ENCODE results near the gene TENT4A. TPM values are rescaled to one million over a fixed set of nuclear protein-coding genes. Genes with fewer than 3 reads are reported as not detected.
"Not testable (repeated sequence)": the region's sequence is repeated elsewhere in the genome, so short reads cannot be mapped to it uniquely, and the experiment has no call there.

TENT4A gene
- 7.6 and 7.8 TPM in 2 replicates for total RNA-seq (2014; rRNA removed; shearing (Covaris generic))

GRCh38 chr5:6713274-6714225, at the start of gene TENT4A:
Gene TENT4A, plus strand, starts transcription at chr5:6713432. Its CDS starts 552 bp downstream, at chr5:6713984.
- DNase-seq (ENCODE audit: low spot score), result no peak

DNA sequence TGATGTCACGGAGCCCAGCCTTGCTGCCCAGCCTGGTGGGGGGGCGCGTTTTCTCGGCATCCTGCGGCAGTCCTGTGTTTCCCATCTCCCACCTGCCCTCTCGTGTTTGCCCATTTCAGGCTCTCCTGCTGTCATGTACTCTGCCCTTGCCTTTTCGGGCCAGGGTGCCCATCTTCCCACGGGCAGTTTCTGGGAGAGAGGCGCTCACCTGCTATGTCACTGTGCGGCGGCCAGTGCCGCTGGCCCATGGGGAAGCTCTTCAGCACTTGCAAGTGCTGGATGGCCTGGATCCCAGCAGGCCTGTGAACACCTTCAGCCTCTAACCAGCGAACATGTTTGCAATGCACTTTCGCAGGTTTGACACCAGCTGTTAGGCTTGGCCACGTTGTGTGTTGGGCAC, 46.5 kb upstream of the TENT4A start:
- DNase-seq (ENCODE audit: low spot score), result no peak

- no peak for DNase-seq (ENCODE audit: low spot score)
These were observed 45.6 kb upstream of the TENT4A start for GRCh38 chr5:6667648-6668047.

GRCh38 chr5:6668717-6669116, 44.5 kb upstream of the TENT4A start:
- DNase-seq (ENCODE audit: low spot score), result not testable (repeated sequence)

DNA sequence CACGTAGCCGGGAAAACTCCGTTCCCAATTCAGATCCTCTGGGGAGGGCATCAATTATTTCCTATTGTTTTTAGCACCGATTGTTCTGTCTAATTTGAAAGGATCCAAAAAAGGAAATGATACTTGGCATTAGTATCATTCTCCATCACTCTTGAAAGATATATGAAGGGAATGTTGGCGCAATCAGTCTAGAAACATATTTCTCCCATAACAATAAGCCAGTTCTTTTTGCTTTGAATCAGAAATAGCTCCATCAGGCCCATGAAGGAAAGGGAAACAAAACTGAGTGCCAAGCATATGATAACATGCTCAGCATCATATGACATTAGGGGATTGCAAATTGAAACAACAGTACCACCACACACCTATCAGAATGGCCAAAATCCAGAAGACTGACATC, 40.2 kb upstream of the TENT4A start:
- DNase-seq (ENCODE audit: low spot score), result no peak

- DNase-seq (ENCODE audit: low spot score), result no peak
These were observed 39.3 kb upstream of the TENT4A start for GRCh38 chr5:6673963-6674362.

DNA sequence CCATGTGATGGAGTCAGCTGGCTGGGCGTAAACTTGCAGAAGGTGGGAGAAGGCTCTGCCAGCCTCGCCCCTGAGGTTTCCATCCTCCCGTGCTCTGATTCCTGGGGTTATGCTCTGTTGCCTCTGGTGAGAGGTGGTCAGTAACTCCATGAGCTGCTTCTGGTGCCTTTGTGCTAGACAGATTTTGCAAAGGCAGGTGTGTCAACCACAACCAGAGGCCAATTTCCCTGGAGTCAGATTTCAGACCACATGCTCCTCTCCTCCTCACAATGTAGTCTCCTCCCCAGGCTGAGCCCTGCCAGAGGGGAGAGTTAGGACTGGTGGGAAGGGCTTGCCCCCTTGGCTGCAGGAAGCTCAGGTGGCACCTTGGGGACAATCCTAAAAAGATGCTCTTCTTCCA, 38.8 kb upstream of the TENT4A start:
- no peak for DNase-seq (ENCODE audit: low spot score)

DNA sequence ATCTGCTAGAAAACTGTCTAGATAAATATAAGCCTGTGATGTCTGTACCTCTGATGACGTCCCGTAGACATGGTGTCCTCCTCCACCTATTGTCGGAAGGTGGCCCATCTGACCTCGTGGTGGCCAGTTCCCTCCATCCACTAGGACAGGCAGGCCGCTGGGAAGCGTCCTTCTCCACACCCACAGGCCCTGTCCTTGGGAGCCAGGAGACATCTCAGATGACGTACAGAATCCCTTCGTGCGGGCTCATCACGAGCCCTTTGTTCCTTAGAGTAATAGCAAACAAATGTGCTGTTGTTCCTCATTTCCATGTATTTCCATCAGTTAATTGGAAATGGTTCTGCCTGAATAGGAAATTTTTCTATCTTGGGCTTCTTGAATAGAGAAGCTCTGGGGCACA, 38.3 kb upstream of the TENT4A start:
- no peak for DNase-seq (ENCODE audit: low spot score)

DNA sequence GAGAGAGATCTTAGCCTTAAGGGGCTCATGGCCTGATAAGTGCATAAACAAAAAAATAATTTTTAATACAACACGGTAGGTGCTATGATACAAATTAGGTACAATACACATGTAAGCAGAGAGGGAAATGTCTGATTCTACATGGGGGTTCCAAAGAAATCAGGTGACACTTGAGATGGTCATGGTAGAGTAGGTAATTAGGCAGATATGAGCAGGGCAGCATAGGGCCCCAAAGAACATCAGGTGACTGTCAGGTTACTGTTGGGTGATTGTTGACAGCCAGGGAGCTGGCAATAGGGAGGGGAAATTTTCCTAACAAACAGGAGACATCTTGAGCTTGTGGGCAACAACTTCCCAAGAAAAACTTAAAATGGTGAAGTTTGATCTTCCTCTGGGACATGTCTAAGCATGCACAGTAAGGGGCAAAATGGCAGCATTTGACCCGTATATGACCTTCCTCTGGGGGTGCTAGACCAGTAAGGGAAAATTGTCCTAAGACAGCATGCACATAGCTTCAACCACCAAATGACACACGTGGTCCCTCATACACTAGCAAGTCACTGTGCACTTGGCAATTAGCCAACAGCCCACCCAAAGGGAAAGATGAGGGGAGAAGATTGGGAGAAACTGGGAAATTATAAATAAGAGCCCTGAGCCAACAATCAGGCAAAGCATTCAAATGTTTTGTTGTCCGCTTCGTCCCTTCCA, 37.3 kb upstream of the TENT4A start:
- peak; percentile 6 for DNase-seq (ENCODE audit: low spot score)

GRCh38 chr5:6676702-6677101, 36.5 kb upstream of the TENT4A start:
- peak; percentile 47 for DNase-seq (ENCODE audit: low spot score)

DNA sequence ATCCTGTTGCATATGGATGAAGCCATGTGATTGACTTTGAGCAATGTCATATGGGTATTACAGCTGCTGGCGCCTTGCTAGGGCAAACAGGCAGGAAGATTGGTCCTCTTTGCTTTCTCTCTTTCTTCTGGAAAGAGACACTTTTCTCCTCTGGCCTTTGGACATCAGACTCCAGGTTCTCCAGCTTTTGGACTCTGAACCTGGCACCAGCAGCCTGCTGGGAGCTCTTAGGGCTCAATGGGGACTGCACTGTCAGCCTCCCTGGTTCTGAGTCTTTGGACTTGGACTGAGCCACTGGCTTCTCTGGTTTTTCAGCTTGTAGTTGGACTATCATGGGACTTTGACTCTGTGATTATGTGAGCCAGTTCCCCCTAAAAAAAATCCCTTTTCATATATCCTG, 34.8 kb upstream of the TENT4A start:
- no peak for DNase-seq (ENCODE audit: low spot score)

- DNase-seq (ENCODE audit: low spot score), result no peak
These were observed 32.3 kb upstream of the TENT4A start for GRCh38 chr5:6680922-6681321.

DNA sequence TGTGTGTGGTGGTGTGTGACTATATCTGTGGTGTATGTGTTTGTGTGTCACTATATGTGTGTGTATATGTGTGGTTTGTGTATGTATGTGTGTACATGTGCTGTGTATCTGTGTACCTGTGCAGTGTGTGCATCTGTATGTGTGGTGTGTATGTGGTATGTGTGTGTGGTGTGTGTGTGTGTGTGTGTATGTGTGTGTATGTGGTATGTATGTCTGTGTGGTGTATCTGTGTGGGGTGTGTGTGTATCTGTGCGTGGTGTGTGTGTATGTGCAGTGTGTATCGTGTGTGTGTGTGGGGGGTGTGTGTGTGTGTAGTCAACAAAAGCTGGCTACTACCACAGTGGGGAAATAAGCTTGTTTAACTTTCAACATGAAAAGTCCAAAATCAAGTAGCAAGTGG, 31.6 kb upstream of the TENT4A start:
- DNase-seq (ENCODE audit: low spot score), result no peak

DNA sequence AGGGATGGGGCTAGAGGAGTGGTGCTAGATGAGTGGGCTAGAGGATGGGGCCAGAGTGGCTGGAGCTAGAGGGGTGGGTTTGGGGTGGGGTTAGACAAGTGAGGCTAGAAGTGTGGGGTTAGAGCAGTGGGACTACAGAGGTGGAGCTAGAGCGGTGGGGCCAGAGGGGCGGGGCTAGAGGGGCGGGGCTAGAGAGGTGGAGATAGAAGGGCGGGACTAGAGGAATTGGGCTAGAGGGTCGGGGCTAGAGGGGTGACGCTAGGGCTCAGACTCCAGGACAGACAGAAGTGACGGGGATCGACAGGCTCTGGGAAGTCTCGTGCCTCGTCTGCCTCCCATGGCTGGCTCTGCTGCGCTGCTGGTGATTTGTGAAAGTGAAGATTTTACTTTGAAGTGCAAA, 31.0 kb upstream of the TENT4A start:
- no peak for DNase-seq (ENCODE audit: low spot score)

DNA sequence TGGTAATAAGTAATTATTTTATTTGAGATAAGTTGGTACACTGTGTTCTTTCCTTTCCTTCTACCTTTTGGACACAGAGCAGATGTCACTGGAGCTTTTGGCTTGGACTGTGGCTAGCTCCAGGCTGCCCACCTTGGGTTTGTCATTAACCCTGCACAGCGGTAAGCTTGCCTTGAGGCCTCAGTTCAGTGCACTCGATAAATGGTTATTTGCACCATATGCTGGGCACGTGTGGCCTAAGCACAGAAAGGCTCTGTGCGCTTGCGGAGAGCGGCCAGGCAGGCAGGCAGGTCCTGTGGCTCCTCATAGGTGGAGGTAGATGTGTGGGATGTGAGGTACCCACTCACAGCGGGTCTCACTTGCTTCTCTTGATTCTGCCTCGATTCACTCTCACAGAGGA, 30.0 kb upstream of the TENT4A start:
- no peak for DNase-seq (ENCODE audit: low spot score)

DNA sequence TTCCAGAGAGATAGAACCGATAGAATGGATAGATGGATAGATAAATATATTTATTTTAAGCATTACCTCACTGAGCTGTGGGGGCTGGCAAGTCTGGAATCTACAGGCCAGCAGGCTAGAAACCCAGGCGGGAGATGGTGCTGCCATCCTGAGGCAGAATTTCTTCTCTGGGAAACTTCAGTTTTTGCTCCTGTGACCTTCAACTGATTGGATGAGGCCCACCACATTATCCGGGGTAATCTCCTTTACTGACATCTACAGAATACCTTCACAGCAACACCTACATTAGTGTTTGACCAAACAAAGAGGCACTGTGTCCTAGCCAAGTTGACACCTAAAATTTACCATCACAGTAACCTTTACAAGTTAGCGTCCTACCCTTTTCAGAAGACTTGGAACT, 29.2 kb upstream of the TENT4A start:
- DNase-seq (ENCODE audit: low spot score), result no peak

- no peak for DNase-seq (ENCODE audit: low spot score)
These were observed 26.7 kb upstream of the TENT4A start for GRCh38 chr5:6686501-6686900.

- DNase-seq (ENCODE audit: low spot score), result peak; percentile 19
These were observed 26.3 kb upstream of the TENT4A start for GRCh38 chr5:6686915-6687409.

- DNase-seq (ENCODE audit: low spot score), result no peak
These were observed 25.7 kb upstream of the TENT4A start for GRCh38 chr5:6687505-6687904.

- no peak for DNase-seq (ENCODE audit: low spot score)
These were observed 20.3 kb upstream of the TENT4A start for GRCh38 chr5:6692906-6693305.

DNA sequence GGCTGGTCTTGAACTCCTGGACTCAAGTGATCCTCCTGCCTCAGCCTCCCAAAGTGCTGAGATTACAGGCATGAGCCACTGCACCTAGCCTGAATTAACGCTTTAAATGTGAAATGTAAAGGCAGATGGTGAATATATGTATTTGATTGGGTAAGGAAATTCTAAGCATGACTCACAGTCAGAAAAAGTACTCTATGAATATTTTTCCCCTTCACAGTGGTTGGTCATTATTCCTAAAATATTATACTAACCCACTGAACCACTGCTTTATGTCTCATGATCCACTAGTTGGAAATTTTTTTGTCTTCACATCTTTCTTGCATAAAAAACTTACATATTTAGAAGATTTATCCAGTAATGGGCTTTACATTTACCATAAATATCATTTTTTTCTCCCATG, 14.5 kb upstream of the TENT4A start:
- no peak for DNase-seq (ENCODE audit: low spot score)

DNA sequence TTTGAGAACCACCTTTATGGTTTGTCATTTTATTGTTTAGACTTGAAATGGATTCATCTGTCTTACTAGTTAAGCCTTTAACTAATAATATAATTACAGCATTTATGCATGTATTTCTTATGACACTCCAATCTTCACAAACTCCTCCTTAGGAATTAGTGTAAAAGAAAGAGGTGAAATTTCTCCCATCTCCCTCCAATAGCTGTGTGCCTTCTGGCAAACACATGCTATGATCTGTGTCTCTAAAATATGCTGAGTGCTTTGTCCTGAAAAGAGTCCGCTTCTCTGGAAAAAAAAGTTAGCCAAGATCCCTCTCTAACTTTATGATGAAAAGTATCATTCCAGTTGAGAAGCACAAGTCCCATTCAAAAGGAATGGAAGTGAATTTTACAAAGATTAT, 13.9 kb upstream of the TENT4A start:
- no peak for DNase-seq (ENCODE audit: low spot score)

Data from A172 (cell line).